Inferior parietal cortex (tissue), 1 donor: ENCODE data around the gene PARS2.

Source experiments
- DNase-seq: peaks from one replicate; pipeline ENCODE4 v3.0.0-alpha.2; 2016; ENCODE audit errors: extremely low spot score

Gene PARS2

DNA sequence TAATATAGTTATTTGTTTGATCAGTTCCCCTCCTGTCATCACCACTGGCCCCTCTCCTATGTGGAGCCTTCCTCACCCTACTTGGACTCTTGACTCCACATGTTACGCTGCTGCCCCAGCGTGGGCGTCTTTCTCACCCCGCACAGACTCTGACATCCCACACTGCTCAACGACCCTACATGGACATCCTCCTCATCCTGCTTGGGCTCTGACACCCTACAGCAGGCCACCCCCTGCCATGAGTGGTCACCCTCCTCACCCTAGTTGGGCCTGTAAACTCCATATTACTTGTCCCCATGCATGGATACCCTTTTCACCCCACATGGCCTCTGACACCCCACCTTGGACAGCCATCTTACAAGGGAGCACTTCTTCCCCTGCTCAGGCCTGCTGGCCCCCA lies 27.6 kb downstream of the PARS2 start:
- DNase-seq = no peak

DNA sequence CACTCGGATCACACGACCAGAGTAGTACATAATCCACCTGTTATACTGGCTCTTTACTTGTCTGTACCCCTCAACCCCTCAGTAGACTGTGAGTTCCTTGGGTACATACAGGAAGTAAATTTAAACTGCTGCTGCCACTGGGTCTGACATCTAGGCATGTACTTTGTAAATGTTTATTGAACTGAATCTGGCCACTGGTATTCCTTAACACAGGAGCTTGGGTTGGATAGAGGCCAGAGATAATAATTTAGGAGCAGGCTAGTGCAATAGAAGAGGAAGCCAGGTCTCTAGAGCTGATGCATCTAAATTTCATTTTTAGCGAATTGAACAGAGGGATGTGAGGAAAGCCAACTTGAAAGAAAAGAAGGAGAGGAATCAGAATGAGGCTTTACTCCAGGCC lies 36.3 kb downstream of the PARS2 start:
- DNase-seq = no peak

DNA sequence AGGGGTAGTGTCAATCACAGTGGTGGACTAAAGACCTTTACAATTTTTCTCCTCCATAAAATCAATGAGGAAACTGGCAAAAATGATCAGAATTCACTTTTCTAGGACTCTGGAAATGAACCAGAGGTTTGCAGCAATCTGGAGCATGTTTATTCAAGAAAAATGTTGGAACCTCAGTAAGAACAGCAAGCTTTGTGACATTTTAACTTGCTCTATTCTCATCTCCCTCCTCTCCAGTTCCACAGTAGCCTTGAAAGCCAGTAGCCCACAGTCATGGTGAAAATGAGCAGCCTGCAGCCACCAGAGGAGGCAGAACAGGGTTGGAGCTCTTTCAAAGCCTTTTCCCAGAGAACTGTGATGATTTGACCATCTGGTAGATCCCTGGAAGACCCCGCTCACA lies 39.6 kb downstream of the PARS2 start:
- DNase-seq = no peak

DNA sequence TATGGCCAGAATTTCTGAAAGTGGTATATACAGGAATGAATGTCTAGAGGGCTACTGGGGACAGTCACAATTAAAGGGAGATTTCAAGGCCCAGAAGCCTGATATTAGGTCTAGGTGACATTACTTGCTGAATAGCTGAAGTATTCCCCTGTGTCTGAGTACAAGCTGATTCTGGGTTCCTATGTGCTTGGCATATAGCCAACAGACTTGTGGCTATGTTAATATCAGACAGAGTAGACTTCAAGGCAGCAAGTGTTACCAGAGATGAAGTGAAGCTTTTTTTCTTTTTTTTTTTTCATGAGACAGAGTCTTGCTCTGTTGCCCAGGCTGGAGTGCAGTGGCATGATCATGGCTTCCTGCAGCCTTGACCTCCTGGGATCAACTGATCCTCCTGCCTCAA lies 40.3 kb downstream of the PARS2 start:
- DNase-seq = no peak

DNA sequence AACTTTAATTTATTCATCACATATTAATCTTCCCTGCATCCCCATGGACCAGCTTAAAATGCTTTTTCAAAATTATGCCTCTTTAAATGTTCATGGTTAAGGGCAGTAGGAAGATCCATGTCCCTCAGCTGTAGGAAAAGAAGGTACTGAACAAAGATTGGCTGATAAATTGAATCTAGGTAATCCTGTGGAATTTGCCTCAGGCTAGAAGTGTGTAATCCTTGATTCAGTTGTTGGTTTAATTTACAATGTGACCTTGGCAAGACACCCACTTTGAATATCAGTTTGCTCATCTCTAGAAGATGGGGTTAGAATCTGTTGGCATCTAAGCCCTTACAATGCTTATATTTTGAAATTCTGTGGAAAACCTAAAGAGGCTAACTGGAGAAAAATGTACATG lies 42.6 kb downstream of the PARS2 start:
- no peak for DNase-seq

DNA sequence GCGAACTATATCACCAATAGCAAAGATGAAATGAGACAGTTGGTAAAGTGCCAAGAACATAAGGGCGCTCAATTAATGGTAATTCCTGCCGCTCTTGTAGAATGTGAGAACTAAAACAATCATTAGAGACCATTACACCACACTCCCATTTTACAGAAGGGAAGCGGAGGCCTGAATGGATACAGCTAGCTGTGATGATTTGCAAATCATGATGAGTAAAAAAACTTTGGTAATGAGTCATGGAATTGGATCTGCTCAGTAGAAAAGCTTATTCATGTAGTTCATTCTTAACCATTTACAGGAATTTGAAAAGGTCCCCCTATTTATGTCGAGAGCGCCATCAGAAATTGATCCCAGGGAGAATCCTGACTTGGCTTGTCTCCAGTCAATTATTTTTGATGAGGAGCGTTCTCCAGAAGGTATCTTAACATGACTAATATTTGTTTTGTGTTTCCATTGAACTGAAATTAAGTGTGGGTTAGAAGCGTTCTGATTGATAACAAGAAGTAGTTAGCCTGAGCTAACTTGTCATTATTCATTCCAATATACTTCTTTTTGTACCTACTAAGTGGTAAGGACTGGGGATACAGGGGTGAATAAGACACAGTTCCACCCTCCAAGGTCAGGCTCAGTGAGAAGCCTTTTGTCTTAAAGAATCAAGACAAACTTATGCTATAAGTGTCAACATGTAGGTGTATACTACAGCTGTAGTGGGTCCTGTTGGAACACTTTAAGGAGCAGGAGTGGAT lies 47.9 kb downstream of the PARS2 start:
- DNase-seq = no peak

DNA sequence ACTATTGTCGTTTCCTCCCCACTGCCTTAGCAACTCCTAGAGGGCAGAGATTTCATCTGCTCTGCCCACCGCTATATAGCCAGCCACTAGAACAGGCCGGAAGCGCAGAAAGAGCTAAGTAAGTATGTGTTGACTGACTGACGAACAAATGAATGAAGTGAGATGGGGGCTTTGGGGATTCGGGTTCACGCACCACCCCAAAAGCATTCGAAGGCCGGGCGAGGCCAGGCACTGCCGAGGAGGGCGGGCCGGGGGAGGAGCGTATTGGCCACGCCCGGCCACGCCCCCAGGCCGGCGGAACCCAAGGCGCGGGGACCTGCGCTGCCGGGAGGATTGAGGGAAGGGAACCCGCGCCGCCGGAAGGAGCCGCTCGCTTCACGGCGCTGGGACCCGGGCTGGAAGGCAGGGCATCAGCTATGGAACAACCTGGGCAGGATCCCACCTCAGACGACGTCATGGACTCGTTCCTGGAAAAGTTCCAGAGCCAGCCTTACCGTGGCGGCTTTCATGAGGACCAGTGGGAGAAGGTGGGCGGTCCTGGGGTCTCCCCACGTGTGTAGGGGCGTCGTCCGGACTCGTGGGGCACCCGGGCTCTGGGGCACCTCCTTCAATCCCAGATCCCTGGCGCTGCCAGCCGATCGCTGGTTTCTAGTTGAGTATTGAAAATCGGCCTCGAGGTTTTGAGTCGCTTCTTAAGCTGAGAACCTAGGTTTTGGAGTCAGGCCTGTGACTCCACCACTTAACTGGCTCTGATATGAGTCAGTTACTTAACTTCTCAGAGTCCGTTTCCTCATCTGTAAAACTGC lies 48.6 kb downstream of the PARS2 start, which contains the start of gene TTC4:
Gene TTC4 (plus strand): TSS at position 369 of the 806 bp plus-strand sequence. CDS start 48 bp downstream, at position 417.
- peak; percentile 87 for DNase-seq

DNA sequence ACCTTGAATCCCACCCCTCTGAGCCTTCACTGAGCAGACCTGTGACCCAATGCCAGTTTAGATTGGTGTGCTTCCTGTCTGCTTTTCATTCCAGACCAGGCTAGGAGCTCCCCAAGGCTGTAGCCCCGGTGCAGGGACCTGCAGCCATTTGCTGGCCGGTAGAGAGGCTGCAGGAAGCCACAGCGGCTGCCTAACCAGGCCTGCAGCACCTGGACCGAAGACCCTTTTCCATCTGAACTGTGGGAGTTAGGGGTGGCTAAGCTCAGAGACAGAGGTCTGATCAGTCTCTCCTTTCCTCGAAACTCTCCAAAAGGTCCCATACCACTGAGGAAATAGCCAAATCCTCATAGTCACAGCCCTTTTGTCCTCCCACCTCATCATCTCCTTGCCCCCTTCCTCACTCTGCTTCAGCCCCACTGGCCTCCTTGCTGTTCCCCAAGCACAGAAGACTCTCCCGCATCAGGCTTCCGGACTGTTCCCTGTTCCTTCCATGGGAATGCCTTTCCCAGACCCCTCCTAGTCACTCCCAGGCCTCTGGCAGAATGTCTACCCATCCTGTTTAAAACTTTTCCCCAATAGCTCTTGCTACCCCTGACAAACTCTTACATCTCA lies 49.3 kb downstream of the PARS2 start:
- DNase-seq = no peak

DNA sequence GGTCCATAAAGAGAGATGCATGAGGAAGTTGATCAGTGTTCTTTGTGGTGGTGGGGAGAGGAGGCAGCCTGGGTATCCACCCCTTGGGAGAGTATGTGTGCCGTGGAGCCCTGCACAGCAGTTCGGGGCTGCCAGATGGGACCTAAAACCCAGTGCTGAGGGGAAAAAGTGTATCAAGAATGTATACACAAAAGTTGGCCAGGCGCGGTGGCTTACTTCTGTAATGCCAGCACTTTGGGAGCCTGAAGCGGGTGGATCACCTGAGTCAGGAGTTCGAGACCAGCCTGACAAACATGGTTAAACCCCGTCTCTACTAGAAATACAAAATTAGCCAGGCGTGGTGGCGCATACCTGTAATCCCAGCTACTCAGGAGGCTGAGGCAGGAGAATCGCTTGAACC lies 52.8 kb downstream of the PARS2 start:
- DNase-seq = no peak

DNA sequence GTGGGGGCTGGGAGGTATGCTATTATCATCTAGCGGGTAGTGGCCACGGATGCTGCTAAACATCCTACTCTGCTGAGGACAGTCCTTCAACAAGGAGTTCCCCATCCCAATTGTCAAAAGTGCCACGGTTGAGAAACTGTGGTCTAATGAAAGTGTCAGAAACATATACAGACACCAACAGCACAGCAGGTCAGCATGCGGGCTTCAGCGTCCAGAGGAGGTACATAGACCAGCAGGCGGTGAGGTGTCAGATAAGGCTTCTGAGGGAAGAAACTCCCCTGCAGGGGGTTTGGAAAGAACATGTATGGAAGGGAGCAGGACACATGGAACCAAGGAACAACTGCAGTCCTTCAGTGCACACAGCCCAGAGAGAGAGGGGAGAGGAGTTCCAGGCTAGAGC lies 53.5 kb downstream of the PARS2 start:
- DNase-seq = no peak

DNA sequence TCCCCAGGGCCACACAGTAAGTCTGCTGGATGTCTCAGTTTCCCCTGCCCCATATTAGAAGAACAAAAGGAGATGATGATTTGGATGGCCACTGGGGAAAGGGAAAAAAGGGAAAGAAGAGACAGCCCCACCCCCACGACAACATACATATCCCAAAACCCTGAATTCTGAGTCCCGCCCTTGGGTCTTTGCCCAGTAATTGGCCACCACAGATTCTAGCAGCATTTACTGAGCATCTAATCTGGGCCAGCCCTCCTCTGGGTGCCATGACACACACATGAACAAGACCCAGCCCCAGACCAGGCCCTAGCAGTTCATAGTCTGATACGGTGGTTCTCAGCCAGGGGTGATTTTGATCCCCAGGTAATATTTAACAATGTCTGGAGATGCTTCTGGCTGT lies 53.9 kb downstream of the PARS2 start:
- DNase-seq = no peak

DNA sequence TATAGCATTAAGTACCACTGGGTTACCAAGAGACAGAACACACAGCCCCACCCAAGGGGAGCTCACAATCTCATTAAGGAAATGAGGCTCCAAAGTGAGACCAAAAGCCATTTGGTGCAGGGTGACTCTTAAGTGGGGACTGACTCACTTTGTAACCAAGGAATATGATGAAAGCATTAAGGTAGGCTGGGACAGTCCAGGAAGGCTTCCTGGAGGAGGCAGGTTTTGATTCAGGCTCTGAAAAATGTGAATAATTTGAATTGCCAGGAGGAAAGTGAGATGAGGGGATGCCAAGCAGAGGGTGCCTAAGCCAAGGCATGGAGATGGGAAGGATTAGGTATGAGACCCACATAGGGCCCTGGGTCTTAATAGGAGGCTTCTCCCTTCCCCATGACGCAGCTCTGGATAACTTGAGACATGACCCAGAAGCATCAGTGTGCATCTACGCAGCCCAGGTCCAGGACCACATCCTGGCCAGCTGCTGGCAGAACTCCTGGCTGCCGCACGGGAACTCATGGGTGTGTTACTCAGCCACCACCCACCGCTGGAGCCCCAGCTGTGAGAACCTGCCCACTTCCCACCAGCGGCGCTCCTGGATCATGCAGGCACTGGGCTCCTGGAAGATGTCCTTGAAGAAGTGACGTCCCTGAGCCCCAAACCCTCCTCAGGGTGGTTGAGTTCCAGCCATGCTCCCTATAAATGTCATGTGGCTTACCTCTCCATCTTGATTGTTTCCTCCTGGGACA lies 54.6 kb downstream of the PARS2 start:
- no peak for DNase-seq

DNA sequence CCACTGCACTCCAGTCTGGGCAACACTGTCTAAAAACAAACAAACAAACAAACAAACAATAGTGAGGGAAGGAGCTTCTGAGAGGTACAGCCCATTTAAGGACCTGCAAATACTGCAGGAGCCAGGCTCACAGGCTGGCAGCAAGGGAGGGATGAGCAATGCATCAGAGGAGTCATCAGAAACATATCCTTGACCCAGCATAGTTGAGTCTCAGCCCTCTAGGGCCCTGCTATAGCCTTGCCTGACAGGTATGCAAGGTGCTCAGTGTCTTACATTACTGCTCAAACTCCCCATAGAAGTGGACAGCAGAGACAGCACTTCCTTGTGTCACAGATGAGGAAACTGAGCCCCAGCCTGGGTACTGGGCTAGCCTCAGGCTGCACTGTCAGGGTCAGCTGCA lies 55.9 kb downstream of the PARS2 start:
- no peak for DNase-seq
